GM06990 (cell line): ENCODE results near the gene SCUBE2.

ENCODE experiments used
- DNase-seq: peaks from one replicate; pipeline ENCODE4 v3.0.0-alpha.2; 2011; ENCODE audit not compliant: insufficient read length; ENCODE audit errors: extremely low read depth
- H3K27me3 ChIP-seq: replicated peaks from 2 replicates; pipeline ENCODE4 v1.6.0; 2011; ENCODE audit warnings: low read length; ENCODE audit not compliant: control insufficient read depth, insufficient read depth
- H3K36me3 ChIP-seq: 2 replicates; pipeline ENCODE4 v1.5.1; 2011; ENCODE audit warnings: low read length; ENCODE audit not compliant: control insufficient read depth, insufficient read depth
- H3K4me3 ChIP-seq: replicated peaks from 2 replicates; pipeline ENCODE4 v1.5.1; 2011; ENCODE audit warnings: low read depth, mild to moderate bottlenecking, control low read depth, low read length
- CTCF ChIP-seq: IDR thresholded peaks from 2 replicates; pipeline ENCODE4 v1.5.1; 2011; ENCODE audit warnings: low read length, control low read depth, mild to moderate bottlenecking, inconsistent platforms; ENCODE audit not compliant: insufficient read depth, poor library complexity, severe bottlenecking

SCUBE2 gene

GRCh38 chr11:9002920-9003572 is 88.4 kb downstream of the SCUBE2 start:
- Histone ChIP-seq H3K4me3 (peak overlapping the region; percentile 2), H3K27me3 (peaks cover 4% of the 10 kb centered on the region), H3K36me3 (no peaks in the 10 kb centered on the region)
- TF ChIP-seq CTCF = no peak
- no peak for DNase-seq

GRCh38 chr11:9001736-9002135 is 89.7 kb downstream of the SCUBE2 start:
- TF ChIP-seq CTCF = no peak
- Histone ChIP-seq H3K4me3 (no peak overlapping the region), H3K27me3 (peaks cover 4% of the 10 kb centered on the region), H3K36me3 (no peaks in the 10 kb centered on the region)
- no peak for DNase-seq

GRCh38 chr11:8998017-8998416 is 93.4 kb downstream of the SCUBE2 start:
- Histone ChIP-seq H3K27me3 (peaks cover under 1% of the 10 kb centered on the region), H3K36me3 (no peaks in the 10 kb centered on the region), H3K4me3 (no peak overlapping the region)
- no peak for DNase-seq
- no peak for TF ChIP-seq CTCF

GRCh38 chr11:8997451-8997850 is 93.9 kb downstream of the SCUBE2 start:
- Histone ChIP-seq H3K36me3 (no peaks in the 10 kb centered on the region), H3K27me3 (no peaks in the 10 kb centered on the region; the same call in none of the 2 replicates), H3K4me3 (no peak overlapping the region)
- DNase-seq = no peak
- no peak for TF ChIP-seq CTCF

- no peak overlapping the region for H3K4me3 ChIP-seq
- no peaks in the 10 kb centered on the region for H3K36me3 ChIP-seq
- TF ChIP-seq CTCF = no peak
- H3K27me3 ChIP-seq = no peaks in the 10 kb centered on the region
- DNase-seq = no peak
Observed at GRCh38 chr11:8989453-8989852, 101.9 kb downstream of the SCUBE2 start.
